Measurements from ENCODE around the gene LOXL3. TPM values are rescaled to one million over a fixed set of nuclear protein-coding genes. Genes with fewer than 3 reads are reported as not detected.

The LOXL3 gene
- total RNA-seq, 3 donors from 2014 or later (not counting 1 experiment from before 2014, with no cell fraction given), result 0.43 to 2.0 (median 0.93) TPM

- no peaks in the 10 kb centered on the region for H3K27me3 Mint-ChIP-seq (ENCODE audit: low read depth in 2 of 2)
- H3K9me3 Mint-ChIP-seq, result no peaks in the 10 kb centered on the region
- H3K4me3 Mint-ChIP-seq, result no peak overlapping the region
- Histone ChIP-seq H3K27ac (ENCODE audit: low read length) (no peak overlapping the region), H3K36me3 (ENCODE audit: control insufficient read depth, insufficient read depth, low read length) (peaks cover 44% of the 10 kb centered on the region), H3K4me1 (ENCODE audit: control insufficient read depth, insufficient read depth, low read length) (no peaks in the 10 kb centered on the region), H3K9me3 (ENCODE audit: control insufficient read depth, insufficient read depth, low read length) (no peaks in the 10 kb centered on the region), H3K27me3 (ENCODE audit: control insufficient read depth, insufficient read depth, low read length) (no peaks in the 10 kb centered on the region), H3K4me3 (ENCODE audit: low read length) (no peak overlapping the region)
- 97% methylated on average over 12 of the region's 12 CpGs for WGBS (ENCODE audit: insufficient coverage)
- TF ChIP-seq CTCF (IDR thresholded peaks at IDR 0.05), result no peak
- intact Hi-C loops (cut with micrococcal nuclease), result no loop called here
- H3K36me3 Mint-ChIP-seq, result no peaks in the 10 kb centered on the region
- no peak overlapping the region for H3K27ac Mint-ChIP-seq
- DNase-seq (no peak), ATAC-seq (no peak)
- peaks cover 0 to 10% of the 10 kb centered on the region in 2 donors for H3K4me1 Mint-ChIP-seq
Observed at GRCh38 chr2:74491648-74492544, 61.8 kb downstream of the LOXL3 start.

- TF ChIP-seq CTCF (IDR thresholded peaks at IDR 0.05), result no peak
- Histone ChIP-seq H3K9me3 (ENCODE audit: control insufficient read depth, insufficient read depth, low read length) (no peaks in the 10 kb centered on the region), H3K4me1 (ENCODE audit: control insufficient read depth, insufficient read depth, low read length) (no peaks in the 10 kb centered on the region), H3K4me3 (ENCODE audit: low read length) (no peak overlapping the region), H3K36me3 (ENCODE audit: control insufficient read depth, insufficient read depth, low read length) (peaks cover 48% of the 10 kb centered on the region), H3K27ac (ENCODE audit: low read length) (no peak overlapping the region), H3K27me3 (ENCODE audit: control insufficient read depth, insufficient read depth, low read length) (no peaks in the 10 kb centered on the region)
- Mint-ChIP-seq H3K9me3 (no peaks in the 10 kb centered on the region), H3K36me3 (peaks cover 8% of the 10 kb centered on the region), H3K27me3 (ENCODE audit: low read depth in 2 of 2) (no peaks in the 10 kb centered on the region), H3K27ac (no peak overlapping the region), H3K4me3 (no peak overlapping the region), H3K4me1 (peaks cover 5 to 18% of the 10 kb centered on the region in 2 donors)
- 98% methylated on average over 6 of the region's 9 CpGs for WGBS (ENCODE audit: insufficient coverage)
- intact Hi-C loops (cut with micrococcal nuclease), result no loop called here
- DNase-seq (no peak), ATAC-seq (no peak)
Observed at GRCh38 chr2:74489906-74490305, 63.8 kb downstream of the LOXL3 start.

DNA sequence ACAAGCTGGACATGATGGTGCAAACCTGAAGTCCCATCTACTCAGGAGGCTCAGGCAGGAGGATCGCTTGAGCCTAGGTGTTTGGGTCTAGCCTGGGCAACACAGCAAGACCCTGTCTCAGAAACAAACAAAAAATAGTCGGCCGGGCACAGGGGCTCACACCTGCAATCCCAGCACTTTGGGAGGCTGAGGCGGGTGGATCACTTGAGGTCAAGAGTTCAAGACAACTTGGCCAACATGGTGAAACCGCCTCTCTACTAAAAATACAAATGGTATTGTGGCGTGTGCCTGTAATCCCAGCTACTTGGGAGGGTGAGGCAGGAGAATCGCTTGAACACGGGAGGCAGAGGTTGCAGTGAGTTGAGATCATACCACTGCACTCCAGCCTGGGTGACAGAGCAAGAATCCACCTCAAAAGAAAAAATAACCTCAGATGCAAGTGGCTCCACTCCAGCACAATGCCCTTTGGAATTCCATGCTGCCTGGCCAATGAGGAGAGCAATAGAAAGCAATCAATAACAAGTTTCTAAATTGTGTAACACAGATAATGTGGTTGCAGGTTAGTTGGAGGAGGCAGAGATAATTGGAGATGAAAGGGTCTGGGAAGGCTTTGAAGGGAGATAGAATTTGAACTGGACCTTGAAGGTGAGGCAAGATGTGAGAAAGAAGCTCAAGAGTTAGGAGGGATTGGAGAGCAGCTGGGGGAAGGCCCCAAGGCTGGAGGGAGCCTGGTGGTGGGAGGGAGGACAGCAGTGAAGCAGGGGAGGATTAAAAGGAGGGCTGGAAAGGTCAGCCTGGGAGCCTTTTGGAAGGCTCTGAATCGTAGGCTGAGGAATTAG, 64.9 kb downstream of the LOXL3 start:
- H3K4me1 Mint-ChIP-seq, result peaks cover 5 to 18% of the 10 kb centered on the region in 2 donors
- ATAC-seq, result no peak
- no peaks in the 10 kb centered on the region for H3K27me3 Mint-ChIP-seq (ENCODE audit: low read depth in 2 of 2)
- no peak for TF ChIP-seq CTCF (IDR thresholded peaks at IDR 0.05)
- DNase-seq, result no peak
- H3K27ac Mint-ChIP-seq, result no peak overlapping the region
- no peaks in the 10 kb centered on the region for H3K9me3 Mint-ChIP-seq
- H3K36me3 Mint-ChIP-seq, result peaks cover 8% of the 10 kb centered on the region
- intact Hi-C loops (cut with micrococcal nuclease), result no loop called here
- no peaks in the 10 kb centered on the region for H3K9me3 ChIP-seq (ENCODE audit: control insufficient read depth, insufficient read depth, low read length)
- H3K27me3 ChIP-seq (ENCODE audit: control insufficient read depth, insufficient read depth, low read length), result no peaks in the 10 kb centered on the region
- H3K4me3 ChIP-seq (ENCODE audit: low read length), result no peak overlapping the region
- H3K27ac ChIP-seq (ENCODE audit: low read length), result no peak overlapping the region
- peaks cover 46% of the 10 kb centered on the region for H3K36me3 ChIP-seq (ENCODE audit: control insufficient read depth, insufficient read depth, low read length)
- no peak overlapping the region for H3K4me3 Mint-ChIP-seq
- H3K4me1 ChIP-seq (ENCODE audit: control insufficient read depth, insufficient read depth, low read length), result peaks cover 2% of the 10 kb centered on the region
- 99% methylated on average over 9 of the region's 9 CpGs for WGBS (ENCODE audit: insufficient coverage)

All from natural killer cell (primary cell).